ENCODE results near the gene GATAD2A. TPM values are rescaled to one million over a fixed set of nuclear protein-coding genes. Genes with fewer than 3 reads are reported as not detected.

Gene GATAD2A
- total and polyA plus RNA-seq, 10 of the 15 experiments (the other 5 are each of a cell fraction or from before 2014, with no cell fraction given): 2.6 to 173 (median 32.0) TPM

- TF ChIP-seq POLR2AphosphoS5 (IDR thresholded peaks at IDR 0.05; ENCODE audit: low read length) (0 out of 2 replicates have a peak, but pooled peaks have one; percentile 28), EGR1 (IDR thresholded peaks at IDR 0.05; ENCODE audit: borderline replicate concordance in 1 of 2, low read depth in 2 of 2, low read length in 2 of 2) (no peak), POLR2A (IDR thresholded peaks at IDR 0.05; ENCODE audit: low read depth, low read length) (peak; percentile 17)
- TF ChIP-seq, protein P1, sequence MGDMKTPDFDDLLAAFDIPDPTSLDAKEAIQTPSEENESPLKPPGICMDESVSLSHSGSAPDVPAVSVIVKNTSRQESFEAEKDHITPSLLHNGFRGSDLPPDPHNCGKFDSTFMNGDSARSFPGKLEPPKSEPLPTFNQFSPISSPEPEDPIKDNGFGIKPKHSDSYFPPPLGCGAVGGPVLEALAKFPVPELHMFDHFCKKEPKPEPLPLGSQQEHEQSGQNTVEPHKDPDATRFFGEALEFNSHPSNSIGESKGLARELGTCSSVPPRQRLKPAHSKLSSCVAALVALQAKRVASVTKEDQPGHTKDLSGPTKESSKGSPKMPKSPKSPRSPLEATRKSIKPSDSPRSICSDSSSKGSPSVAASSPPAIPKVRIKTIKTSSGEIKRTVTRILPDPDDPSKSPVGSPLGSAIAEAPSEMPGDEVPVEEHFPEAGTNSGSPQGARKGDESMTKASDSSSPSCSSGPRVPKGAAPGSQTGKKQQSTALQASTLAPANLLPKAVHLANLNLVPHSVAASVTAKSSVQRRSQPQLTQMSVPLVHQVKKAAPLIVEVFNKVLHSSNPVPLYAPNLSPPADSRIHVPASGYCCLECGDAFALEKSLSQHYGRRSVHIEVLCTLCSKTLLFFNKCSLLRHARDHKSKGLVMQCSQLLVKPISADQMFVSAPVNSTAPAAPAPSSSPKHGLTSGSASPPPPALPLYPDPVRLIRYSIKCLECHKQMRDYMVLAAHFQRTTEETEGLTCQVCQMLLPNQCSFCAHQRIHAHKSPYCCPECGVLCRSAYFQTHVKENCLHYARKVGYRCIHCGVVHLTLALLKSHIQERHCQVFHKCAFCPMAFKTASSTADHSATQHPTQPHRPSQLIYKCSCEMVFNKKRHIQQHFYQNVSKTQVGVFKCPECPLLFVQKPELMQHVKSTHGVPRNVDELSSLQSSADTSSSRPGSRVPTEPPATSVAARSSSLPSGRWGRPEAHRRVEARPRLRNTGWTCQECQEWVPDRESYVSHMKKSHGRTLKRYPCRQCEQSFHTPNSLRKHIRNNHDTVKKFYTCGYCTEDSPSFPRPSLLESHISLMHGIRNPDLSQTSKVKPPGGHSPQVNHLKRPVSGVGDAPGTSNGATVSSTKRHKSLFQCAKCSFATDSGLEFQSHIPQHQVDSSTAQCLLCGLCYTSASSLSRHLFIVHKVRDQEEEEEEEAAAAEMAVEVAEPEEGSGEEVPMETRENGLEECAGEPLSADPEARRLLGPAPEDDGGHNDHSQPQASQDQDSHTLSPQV (IDR thresholded peaks at IDR 0.05): no peak
- CTCF ChIA-PET: interaction anchor here (0.7 kb wide), 1 partner anchor 116 kb away, joined by 3 read pairs; no protein-coding TSS in a partner anchor
- POLR2A ChIA-PET: no interaction called here
Measured at GRCh38 chr19:19527674-19528625, 122.5 kb downstream of the GATAD2A start.

More at GRCh38 chr19:19527674-19528625, 122.5 kb downstream of the GATAD2A start:
- no peak overlapping the region for H3K4me2 ChIP-seq (ENCODE audit: control insufficient read depth, insufficient read depth)
- ChIA-PET RAD21 (ENCODE audit: unreplicated experiment) (no interaction called here), SMC1A (ENCODE audit: uncharacterized antibody, unreplicated experiment) (no interaction called here)
- no peaks in the 10 kb centered on the region for H3K9me3 ChIP-seq (replicated peaks; ENCODE audit: control insufficient read depth, insufficient read depth, low read length)
- H3K27me3 ChIP-seq (replicated peaks in 1 of 2; ENCODE audit: control insufficient read depth in 2 of 2, insufficient read depth in 2 of 2, low read length in 1 of 2): no peaks in the 10 kb centered on the region
- ATAC-seq (no peak), FAIRE-seq (no peak), DNase-seq (ENCODE audit: low read depth, low spot score) (no peak)
- H3K4me1 ChIP-seq (ENCODE audit: control insufficient read depth, insufficient read depth, low read length): peaks cover 34% of the 10 kb centered on the region
- in situ Hi-C loops (cut with MboI) (loop anchor here (5.0 to 25.0 kb wide), 7 partner anchors 114 to 1509 kb away; partner anchors contain the start of genes GMIP, ZNF66 and ZNF737), intact Hi-C loops (cut with micrococcal nuclease; ENCODE audit: unreplicated experiment) (no loop called here)
- H3K36me3 ChIP-seq (ENCODE audit: control insufficient read depth in 2 of 2, insufficient read depth in 2 of 2, low read length in 1 of 2): peaks cover 6 to 23% of the 10 kb centered on the region in 2 experiments
- 92% methylated on average over 27 of the region's 27 CpGs for WGBS (ENCODE audit: insufficient coverage, insufficient replicate concordance, low lambda C conversion rate, missing lambda C conversion rate)
- H3K79me2 ChIP-seq (ENCODE audit: control insufficient read depth, insufficient read depth, low read length): peaks cover 21% of the 10 kb centered on the region
- no TSS peak for BruUV-seq (replicated peaks)
- H2AFZ ChIP-seq (ENCODE audit: control insufficient read depth, low read depth, low read length): no peak overlapping the region
- H3K4me3 ChIP-seq: no peak overlapping the region
- H3K27ac ChIP-seq (ENCODE audit: control insufficient read depth, insufficient read depth): no peak overlapping the region
- H4K20me1 ChIP-seq (ENCODE audit: control insufficient read depth, insufficient read depth): no peaks in the 10 kb centered on the region
- H3K9ac ChIP-seq (ENCODE audit: control insufficient read depth, insufficient read depth, low read length): no peak overlapping the region

Data from GM12878 (cell line).